ENCODE data around the gene MDM4. TPM values are rescaled to one million over a fixed set of nuclear protein-coding genes. Genes with fewer than 3 reads are reported as not detected.
A peak's percentile ranks its signal among the peaks of the same experiment; 100 is the strongest.

MDM4 gene
- total RNA-seq, 4 donors from 2014 or later = 72.3 to 177 (median 102) TPM

DNA sequence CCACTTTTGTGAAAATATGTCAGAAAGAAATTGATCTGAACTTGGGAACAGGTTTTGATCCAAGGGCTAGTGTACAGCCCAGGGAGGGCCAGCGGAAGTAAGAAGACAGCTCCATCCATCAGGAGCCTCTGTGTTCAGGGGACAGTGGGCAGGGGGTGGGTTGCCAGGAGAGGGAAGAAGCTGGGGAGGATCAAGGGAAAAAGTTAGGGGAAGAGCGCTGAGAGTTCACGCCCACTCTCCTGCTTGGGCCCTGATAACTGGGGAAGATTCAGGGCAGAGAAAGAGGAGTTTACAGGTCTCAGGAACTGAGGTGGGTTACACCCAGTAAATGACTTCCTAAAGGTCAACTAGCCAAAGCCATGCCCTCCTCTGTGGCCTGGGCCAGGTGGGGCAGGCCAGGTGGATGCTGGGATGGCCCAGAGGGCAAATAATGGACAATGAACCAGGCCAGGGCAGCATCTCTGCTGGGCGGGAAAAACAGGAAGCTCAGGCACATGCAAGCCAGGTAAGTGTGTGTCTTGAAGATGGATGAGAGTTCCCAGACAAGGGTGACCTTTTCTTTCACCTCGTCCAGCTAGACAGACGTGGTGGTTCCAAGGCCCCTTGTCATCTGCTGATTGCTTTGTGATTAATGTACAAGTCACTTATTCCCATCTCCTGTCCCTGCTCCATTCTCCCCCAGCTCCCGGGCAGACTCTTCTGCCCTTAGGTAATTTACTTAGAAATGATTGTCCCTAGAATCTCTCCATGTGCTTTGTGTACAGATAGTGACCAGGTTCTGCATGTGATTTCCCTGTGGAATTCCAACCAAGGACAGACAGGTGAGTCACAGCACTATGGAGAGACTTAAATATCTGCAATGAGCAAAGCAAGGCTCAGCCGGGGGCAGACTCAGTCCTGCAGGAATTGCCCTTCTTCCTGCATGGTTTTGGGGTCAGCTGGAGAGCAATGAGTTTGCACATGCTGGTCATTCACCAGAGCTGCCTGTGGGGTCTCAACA, 57.0 kb downstream of the MDM4 start:
- no peaks in the 10 kb centered on the region for H3K36me3 ChIP-seq

GRCh38 chr1:204574016-204574864, 58.0 kb downstream of the MDM4 start:
- peaks cover 17 to 26% of the 10 kb centered on the region in 2 donors for H3K4me1 ChIP-seq
- H3K4me3 ChIP-seq (replicated peaks in 1 of 3) = no peak overlapping the region
- H3K36me3 ChIP-seq = no peaks in the 10 kb centered on the region
- H3K9me3 ChIP-seq = no peaks in the 10 kb centered on the region
- H3K27me3 ChIP-seq = no peaks in the 10 kb centered on the region
- peak overlapping the region in 2 of 3 donors; percentile 45 to 64 for H3K27ac ChIP-seq
- WGBS, 2 donors = 72 to 77% methylated on average over 8 of the region's 8 CpGs
- TF ChIP-seq POLR2A (IDR thresholded peaks at IDR 0.05) = no peak
- TF ChIP-seq, protein P1, sequence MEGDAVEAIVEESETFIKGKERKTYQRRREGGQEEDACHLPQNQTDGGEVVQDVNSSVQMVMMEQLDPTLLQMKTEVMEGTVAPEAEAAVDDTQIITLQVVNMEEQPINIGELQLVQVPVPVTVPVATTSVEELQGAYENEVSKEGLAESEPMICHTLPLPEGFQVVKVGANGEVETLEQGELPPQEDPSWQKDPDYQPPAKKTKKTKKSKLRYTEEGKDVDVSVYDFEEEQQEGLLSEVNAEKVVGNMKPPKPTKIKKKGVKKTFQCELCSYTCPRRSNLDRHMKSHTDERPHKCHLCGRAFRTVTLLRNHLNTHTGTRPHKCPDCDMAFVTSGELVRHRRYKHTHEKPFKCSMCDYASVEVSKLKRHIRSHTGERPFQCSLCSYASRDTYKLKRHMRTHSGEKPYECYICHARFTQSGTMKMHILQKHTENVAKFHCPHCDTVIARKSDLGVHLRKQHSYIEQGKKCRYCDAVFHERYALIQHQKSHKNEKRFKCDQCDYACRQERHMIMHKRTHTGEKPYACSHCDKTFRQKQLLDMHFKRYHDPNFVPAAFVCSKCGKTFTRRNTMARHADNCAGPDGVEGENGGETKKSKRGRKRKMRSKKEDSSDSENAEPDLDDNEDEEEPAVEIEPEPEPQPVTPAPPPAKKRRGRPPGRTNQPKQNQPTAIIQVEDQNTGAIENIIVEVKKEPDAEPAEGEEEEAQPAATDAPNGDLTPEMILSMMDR (IDR thresholded peaks at IDR 0.05) = no peak
- no peak for DNase-seq
- intact Hi-C loops (cut with DNase I) = loop anchor here (10.0 kb wide), 1 partner anchor 191 kb away; no protein-coding TSS in a partner anchor

More for the DNA sequence above, 57.0 kb downstream of the MDM4 start:
- no peak for DNase-seq
- H3K4me3 ChIP-seq (replicated peaks in 1 of 3) = no peak overlapping the region
- intact Hi-C loops (cut with DNase I) = loop anchor here (10.0 kb wide), 1 partner anchor 192 kb away; no protein-coding TSS in a partner anchor
- H3K27ac ChIP-seq = no peak overlapping the region
- TF ChIP-seq, protein P1 (IDR thresholded peaks at IDR 0.05) = no peak
- no peak for TF ChIP-seq POLR2A (IDR thresholded peaks at IDR 0.05)
- peaks cover 24 to 27% of the 10 kb centered on the region in 2 donors for H3K4me1 ChIP-seq
- H3K27me3 ChIP-seq = no peaks in the 10 kb centered on the region
- 82 to 83% methylated on average over 8 of the region's 8 CpGs for WGBS, 2 donors
- H3K9me3 ChIP-seq = no peaks in the 10 kb centered on the region

DNA sequence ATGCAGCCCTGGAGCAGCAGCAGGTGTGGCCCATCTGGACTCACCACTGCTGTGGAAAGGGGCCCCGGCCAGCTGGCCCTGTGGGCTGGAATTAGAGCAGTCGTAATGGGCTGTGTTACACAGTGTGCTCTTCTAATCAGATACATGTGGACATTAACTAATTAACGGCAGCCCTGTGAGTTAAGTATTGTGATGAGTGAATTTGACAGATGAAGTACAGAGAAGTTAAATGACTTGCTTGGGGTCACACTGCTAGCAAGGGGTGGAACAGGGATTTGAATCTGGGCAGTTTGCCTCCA, 58.6 kb downstream of the MDM4 start:
- WGBS, 2 donors = 69 to 87% methylated on average over 3 of the region's 3 CpGs
- intact Hi-C loops (cut with DNase I) = loop anchor here (10.0 kb wide), 1 partner anchor 190 kb away; no protein-coding TSS in a partner anchor

DNA sequence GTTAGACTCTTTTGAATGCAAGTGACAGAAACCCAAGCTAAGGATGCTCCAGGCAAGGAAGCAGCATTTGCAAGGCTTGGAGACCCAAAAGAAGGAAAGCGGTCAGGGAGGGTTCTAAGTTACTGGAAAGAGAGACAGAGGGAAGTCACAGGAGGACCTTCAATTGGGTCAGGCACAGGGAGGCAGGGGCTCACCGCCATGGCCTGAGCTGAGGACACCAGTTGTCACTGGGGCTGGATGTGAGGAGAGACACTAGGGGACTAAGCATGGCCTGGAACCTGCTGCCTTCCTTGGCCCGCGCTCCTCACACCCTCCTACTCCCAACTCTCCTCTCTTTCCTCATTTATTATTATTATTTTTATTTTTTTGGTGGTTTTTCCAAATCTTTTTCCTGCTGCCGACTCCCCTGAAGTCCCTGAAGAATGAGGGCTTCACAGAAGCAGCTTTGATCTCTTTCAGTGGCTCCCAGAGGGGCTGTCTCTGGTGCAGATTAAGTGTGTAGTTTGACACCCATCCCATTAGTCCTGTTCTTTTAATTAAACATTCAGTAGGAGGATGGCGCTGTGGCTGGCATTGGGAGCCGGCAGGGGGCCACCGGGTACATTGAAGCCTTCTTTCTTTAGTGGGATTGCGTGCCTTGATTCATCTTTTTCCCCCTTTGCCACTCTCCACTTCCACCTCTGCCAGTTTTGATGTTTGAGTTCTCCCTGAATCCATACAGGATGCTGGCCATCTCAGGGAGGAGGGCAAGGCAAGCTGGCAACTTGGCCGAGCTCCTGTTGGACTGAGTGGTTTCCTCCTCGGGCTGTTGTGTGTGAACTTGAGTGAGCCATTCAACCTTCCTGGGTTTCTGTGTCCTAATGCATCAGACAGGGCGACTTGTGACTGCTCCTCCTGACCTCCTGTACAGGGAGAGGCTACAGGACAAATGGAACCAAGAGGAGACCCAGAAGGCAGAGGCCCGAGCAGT, 59.3 kb downstream of the MDM4 start:
- Histone ChIP-seq H3K4me1 (peaks cover 10 to 24% of the 10 kb centered on the region in 2 donors), H3K27me3 (no peaks in the 10 kb centered on the region), H3K36me3 (no peaks in the 10 kb centered on the region), H3K4me3 (replicated peaks in 1 of 3) (no peak overlapping the region), H3K27ac (peak overlapping the region in 1 of 3 donors; percentile 64), H3K9me3 (no peaks in the 10 kb centered on the region)
- WGBS, 2 donors = 87 to 89% methylated on average over 13 of the region's 13 CpGs
- intact Hi-C loops (cut with DNase I) = loop anchor here (10.0 kb wide), 1 partner anchor 189 kb away; no protein-coding TSS in a partner anchor
- no peak for TF ChIP-seq POLR2A (IDR thresholded peaks at IDR 0.05)
- TF ChIP-seq, protein P1 (IDR thresholded peaks at IDR 0.05) = no peak
- DNase-seq = no peak

More for the DNA sequence above, 58.6 kb downstream of the MDM4 start:
- H3K4me1 ChIP-seq = peaks cover 11 to 24% of the 10 kb centered on the region in 2 donors
- H3K27me3 ChIP-seq = no peaks in the 10 kb centered on the region
- no peak for DNase-seq
- peak overlapping the region in 2 of 3 donors; percentile 45 to 64 for H3K27ac ChIP-seq
- H3K4me3 ChIP-seq (replicated peaks in 1 of 3) = no peak overlapping the region
- H3K36me3 ChIP-seq = no peaks in the 10 kb centered on the region
- TF ChIP-seq, protein P1 (IDR thresholded peaks at IDR 0.05) = no peak
- no peaks in the 10 kb centered on the region for H3K9me3 ChIP-seq
